Progenitor cell of endocrine pancreas (in vitro differentiated cells): ENCODE results near the gene SLC9A3. TPM values are rescaled to one million over a fixed set of nuclear protein-coding genes. Genes with fewer than 3 reads are reported as not detected.

Experiments used
- DNase-seq: peaks from one replicate; pipeline ENCODE4 v3.0.0; 2021; ENCODE audit warnings: low spot score; ENCODE audit not compliant: unreplicated experiment
- H3K27ac Mint-ChIP-seq: 2 replicates; pipeline ENCODE4 v1.8.0; 2021; ENCODE audit warnings: mild to moderate bottlenecking, moderate library complexity, mixed read lengths
- H3K27me3 Mint-ChIP-seq: 2 replicates; pipeline ENCODE4 v1.8.0; 2021; ENCODE audit warnings: mixed read lengths
- H3K36me3 Mint-ChIP-seq: 2 replicates; pipeline ENCODE4 v1.8.0; 2022; ENCODE audit warnings: mixed read lengths; ENCODE audit not compliant: insufficient read depth
- H3K4me1 Mint-ChIP-seq: 2 replicates; pipeline ENCODE4 v1.8.0; 2021; ENCODE audit warnings: low read depth, mixed read lengths
- H3K4me3 Mint-ChIP-seq: 2 replicates; pipeline ENCODE4 v1.8.0; 2021; ENCODE audit warnings: low read depth, mild to moderate bottlenecking, moderate library complexity, mixed read lengths
- H3K9me3 Mint-ChIP-seq: 2 replicates; pipeline ENCODE4 v1.8.0; 2021; ENCODE audit warnings: low read depth, mixed read lengths
- total RNA-seq: library from RNA; stranded (reverse); gene quantifications from 2 replicates; pipeline ENCODE4 v1.2.1, GENCODE V29; 2021
- TF ChIP-seq, protein P1 (sequence below): fragments of 200-600 bp; sonication (generic); IDR thresholded peaks from one replicate; pipeline ENCODE4 v1.5.0; 2021; ENCODE audit warnings: antibody characterized with exemption, mild to moderate bottlenecking; ENCODE audit not compliant: unreplicated experiment

The SLC9A3 gene
- total RNA-seq, 1 donor from 2014 or later = 1.7 TPM

DNA sequence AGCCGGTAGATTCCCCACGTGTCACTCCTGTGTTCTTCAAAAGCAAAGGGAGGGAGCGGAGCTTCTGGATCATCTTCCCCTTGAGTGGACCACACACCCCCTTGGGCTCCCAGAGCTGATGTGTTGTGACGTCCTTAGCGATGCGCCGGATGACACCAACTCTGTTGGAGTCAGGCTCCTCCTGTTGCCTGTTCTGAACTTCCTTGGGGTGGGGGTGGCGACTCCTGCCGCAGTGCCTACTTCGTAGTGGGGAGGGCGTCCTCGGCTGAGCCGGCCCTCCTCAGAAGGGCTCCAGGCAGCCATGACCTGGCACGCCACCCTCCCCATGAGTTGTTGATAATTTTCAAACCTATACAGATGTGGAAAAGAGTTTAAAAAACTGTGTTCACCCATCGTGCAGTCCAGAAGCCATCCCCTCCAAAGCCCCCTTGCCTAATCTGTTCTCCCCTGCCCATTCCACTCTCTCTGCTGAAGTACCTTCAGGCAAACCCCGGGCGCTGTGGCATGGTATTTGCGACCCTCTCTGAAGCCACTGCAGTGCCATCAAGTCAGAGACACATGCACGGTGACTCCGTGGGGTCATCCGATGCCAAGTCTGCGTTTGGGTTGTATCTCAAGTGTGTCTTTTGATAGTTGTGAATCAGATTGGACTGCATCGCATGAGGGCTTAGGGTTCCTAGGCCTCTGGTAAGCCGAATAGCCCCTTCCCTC is 64.5 kb downstream of the SLC9A3 start:
- Mint-ChIP-seq H3K27me3 (no peaks in the 10 kb centered on the region), H3K9me3 (no peaks in the 10 kb centered on the region), H3K4me1 (no peaks in the 10 kb centered on the region), H3K27ac (peak overlapping the region; percentile 70), H3K4me3 (no peak overlapping the region), H3K36me3 (peaks cover 28% of the 10 kb centered on the region)
- no peak for DNase-seq
- TF ChIP-seq, protein P1, sequence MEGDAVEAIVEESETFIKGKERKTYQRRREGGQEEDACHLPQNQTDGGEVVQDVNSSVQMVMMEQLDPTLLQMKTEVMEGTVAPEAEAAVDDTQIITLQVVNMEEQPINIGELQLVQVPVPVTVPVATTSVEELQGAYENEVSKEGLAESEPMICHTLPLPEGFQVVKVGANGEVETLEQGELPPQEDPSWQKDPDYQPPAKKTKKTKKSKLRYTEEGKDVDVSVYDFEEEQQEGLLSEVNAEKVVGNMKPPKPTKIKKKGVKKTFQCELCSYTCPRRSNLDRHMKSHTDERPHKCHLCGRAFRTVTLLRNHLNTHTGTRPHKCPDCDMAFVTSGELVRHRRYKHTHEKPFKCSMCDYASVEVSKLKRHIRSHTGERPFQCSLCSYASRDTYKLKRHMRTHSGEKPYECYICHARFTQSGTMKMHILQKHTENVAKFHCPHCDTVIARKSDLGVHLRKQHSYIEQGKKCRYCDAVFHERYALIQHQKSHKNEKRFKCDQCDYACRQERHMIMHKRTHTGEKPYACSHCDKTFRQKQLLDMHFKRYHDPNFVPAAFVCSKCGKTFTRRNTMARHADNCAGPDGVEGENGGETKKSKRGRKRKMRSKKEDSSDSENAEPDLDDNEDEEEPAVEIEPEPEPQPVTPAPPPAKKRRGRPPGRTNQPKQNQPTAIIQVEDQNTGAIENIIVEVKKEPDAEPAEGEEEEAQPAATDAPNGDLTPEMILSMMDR = no peak

DNA sequence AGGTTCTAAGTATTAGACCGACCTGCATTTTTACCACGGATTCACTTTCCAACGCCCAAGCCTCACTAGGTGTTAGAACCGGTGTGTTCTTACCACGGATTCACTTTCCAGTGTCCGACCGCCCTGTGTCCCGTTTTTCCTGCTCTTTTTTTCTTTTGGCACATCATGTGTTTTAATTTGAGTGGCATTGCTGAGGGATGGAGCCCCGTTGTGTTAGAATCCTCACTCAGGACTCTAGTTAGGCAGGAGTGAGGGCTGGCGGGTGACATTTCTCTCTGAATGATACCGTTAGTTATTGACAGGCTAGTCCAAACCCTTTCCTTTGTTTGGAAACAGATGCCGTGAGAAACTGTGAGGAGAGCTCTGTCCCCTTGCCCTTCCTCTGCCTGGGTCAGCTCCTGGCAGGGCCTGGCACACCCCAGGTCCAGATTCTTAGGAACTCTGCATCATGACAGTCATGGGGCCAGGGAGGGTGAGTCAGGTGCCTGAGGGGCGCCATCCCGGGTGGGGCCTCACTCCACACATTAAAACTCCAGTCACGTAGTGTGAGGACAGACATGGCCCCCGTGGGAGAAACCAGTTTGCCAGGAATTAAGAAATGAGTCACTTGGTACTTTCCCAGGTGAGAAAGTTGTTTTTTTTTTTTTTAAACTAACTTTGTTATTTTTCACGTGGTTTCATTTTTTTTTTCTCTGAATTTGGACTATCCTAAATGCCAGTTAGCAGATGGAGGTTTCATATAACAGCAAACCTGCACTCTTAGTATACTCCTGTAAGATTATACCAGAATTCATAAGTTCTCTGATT is 65.5 kb downstream of the SLC9A3 start:
- Mint-ChIP-seq H3K4me1 (no peaks in the 10 kb centered on the region), H3K36me3 (peaks cover 31% of the 10 kb centered on the region), H3K4me3 (no peak overlapping the region), H3K9me3 (no peaks in the 10 kb centered on the region), H3K27me3 (no peaks in the 10 kb centered on the region), H3K27ac (no peak overlapping the region)
- no peak for DNase-seq
- TF ChIP-seq, protein P1 = no peak

GRCh38 chr5:457195-457961 is 66.9 kb downstream of the SLC9A3 start:
- H3K27me3 Mint-ChIP-seq = no peaks in the 10 kb centered on the region
- peaks cover 41% of the 10 kb centered on the region for H3K36me3 Mint-ChIP-seq
- H3K4me3 Mint-ChIP-seq = no peak overlapping the region
- peaks cover under 1% of the 10 kb centered on the region for H3K9me3 Mint-ChIP-seq
- DNase-seq = no peak
- H3K27ac Mint-ChIP-seq = no peak overlapping the region
- TF ChIP-seq, protein P1 = no peak
- no peaks in the 10 kb centered on the region for H3K4me1 Mint-ChIP-seq

DNA sequence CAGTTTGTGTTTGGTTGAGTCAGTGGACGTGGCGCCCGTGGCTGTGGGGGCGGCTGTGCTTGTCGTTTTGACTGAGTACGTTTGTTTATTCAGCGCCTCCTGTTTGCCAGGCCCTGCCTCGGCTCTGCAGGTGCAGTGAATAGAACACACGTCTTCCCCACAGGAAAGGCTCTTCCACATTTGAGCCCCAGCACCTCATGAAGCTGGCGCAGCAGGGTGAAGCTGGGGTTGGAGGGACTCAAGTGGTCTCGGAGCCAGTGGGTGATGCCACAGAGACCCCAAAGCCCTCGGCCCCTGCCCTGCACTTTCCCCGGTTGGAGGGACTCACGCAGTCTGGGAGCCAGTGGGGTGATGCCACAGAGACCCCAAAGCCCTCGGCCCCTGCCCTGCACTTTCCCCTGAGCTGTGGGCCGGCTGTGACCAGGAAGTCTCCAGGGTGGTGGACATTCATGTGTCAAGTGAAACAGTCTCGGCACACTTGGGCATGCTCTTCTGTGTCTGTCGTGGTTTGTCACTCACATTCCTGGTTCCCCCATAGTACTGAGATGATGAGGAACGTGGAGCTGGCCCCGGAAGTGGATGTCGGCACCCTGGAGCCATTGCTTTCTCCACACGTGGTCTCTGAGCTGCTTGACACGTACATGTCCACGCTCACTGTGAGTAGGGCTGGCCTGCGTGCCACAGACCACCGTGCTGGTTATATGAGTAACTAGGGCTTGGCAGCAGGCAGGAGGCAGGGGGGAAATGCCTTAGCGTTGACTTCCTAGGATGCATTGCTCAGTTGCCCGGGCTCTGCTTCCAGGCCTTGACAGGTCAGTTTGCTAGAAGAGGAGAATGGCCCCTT is 67.7 kb downstream of the SLC9A3 start:
- DNase-seq = no peak
- Mint-ChIP-seq H3K27me3 (no peaks in the 10 kb centered on the region), H3K36me3 (peaks cover 45% of the 10 kb centered on the region), H3K27ac (no peak overlapping the region), H3K4me3 (no peak overlapping the region), H3K4me1 (no peaks in the 10 kb centered on the region), H3K9me3 (peaks cover 8% of the 10 kb centered on the region)
- TF ChIP-seq, protein P1 = no peak
